OCI-LY7 (cell line): ENCODE data around the gene PHPT1.

Source experiments
- CTCF ChIP-seq: fragments of 200-600 bp; sonication (generic); conservative IDR thresholded peaks from 2 replicates; pipeline ENCODE4 v1.5.1; 2014; ENCODE audit warnings: mild to moderate bottlenecking, antibody characterized with exemption, low read length, moderate library complexity, mixed read lengths
- EZH2phosphoT487 ChIP-seq: fragments of 200-600 bp; sonication (generic); IDR thresholded peaks from 2 replicates; pipeline ENCODE4 v1.6.1; 2018; ENCODE audit warnings: low read depth, borderline replicate concordance, mild to moderate bottlenecking, mixed run types, antibody characterized with exemption, low read length, moderate library complexity, mixed read lengths

GRCh38 chr9:136849960-136850865 lies 1.0 kb downstream of the PHPT1 start:
- TF ChIP-seq CTCF (no peak), EZH2phosphoT487 (no peak)
